HepG2 (cell line): Measurements from ENCODE around the gene HHIPL1. TPM values are rescaled to one million over a fixed set of nuclear protein-coding genes. Genes with fewer than 3 reads are reported as not detected.

Experiments used
- ASH2L ChIP-seq: fragments of 300-600, 200-600 bp; sonication (generic); IDR thresholded peaks from 2 replicates; pipeline ENCODE4 v1.7.0; 2017; ENCODE audit warnings: low read depth, mild to moderate bottlenecking, moderate library complexity, mixed read lengths, low read length; ENCODE audit not compliant: insufficient read length
- FOSL1 ChIP-seq: sonication (generic); formaldehyde crosslinking; IDR thresholded peaks from 2 replicates; pipeline ENCODE4 v1.9.0; 2021; ENCODE audit warnings: missing genetic modification reagents, borderline replicate concordance
- GABPA ChIP-seq, 2 experiments: IDR thresholded peaks; 2 replicates each; pipeline ENCODE4 v1.6.1; 2011 to 2016; ENCODE audit warnings: low read depth in 2 of 2, low read length in 1 of 2, missing biosample characterization in 1 of 2, missing genetic modification characterization in 1 of 2
- ISX ChIP-seq: sonication (generic); formaldehyde crosslinking; conservative IDR thresholded peaks from 2 replicates; pipeline ENCODE4 v1.5.0; 2020; ENCODE audit warnings: missing genetic modification reagents
- KLF15 ChIP-seq: sonication (generic); formaldehyde crosslinking; IDR thresholded peaks from 2 replicates; pipeline ENCODE4 v1.8.1; 2023; ENCODE audit warnings: borderline replicate concordance, mild to moderate bottlenecking, inconsistent platforms, missing genetic modification reagents, mixed read lengths
- SOX5 ChIP-seq: IDR thresholded peaks from 2 replicates; pipeline ENCODE4 v1.6.1; 2016; ENCODE audit warnings: borderline replicate concordance
- SPEN ChIP-seq: sonication (generic); formaldehyde crosslinking; IDR thresholded peaks from 2 replicates; pipeline ENCODE4 v1.5.1; 2020; ENCODE audit warnings: low read depth, mild to moderate bottlenecking, missing genetic modification reagents
- ZNF138 ChIP-seq: sonication (generic); formaldehyde crosslinking; IDR thresholded peaks from 2 replicates; pipeline ENCODE4 v1.5.0; 2020; ENCODE audit warnings: mild to moderate bottlenecking, low read depth, missing genetic modification reagents
- ZNF569 ChIP-seq: sonication (generic); formaldehyde crosslinking; IDR thresholded peaks from 2 replicates; pipeline ENCODE4 v1.5.0; 2020; ENCODE audit warnings: mild to moderate bottlenecking, missing genetic modification reagents, moderate library complexity, borderline replicate concordance
- polyA plus RNA-seq, 8 experiments: library from polyadenylated mRNA; depleted of rRNA in 3 of 8; stranded (reverse) in 7 of 8; unstranded in 1 of 8; fragments of >200 nt; fragmentation: Illumina TruSeq in 4 of 8; extraction: Trizol in 4 of 8; gene quantifications; 2 replicates each; pipeline versions ENCODE4 v1.2.1 to v1.2.3, GENCODE V29; 2011 to 2016; ENCODE audit warnings: low read depth in 4 of 8, missing spikeins in 1 of 8, mixed read lengths in 1 of 8; ENCODE audit not compliant: insufficient read depth in 1 of 8
- total RNA-seq, 5 experiments: library from RNA; depleted of rRNA; stranded (reverse); fragments of >200 nt; fragmentation: Illumina TruSeq; extraction: Trizol; gene quantifications; 2 replicates each; pipeline ENCODE4 v1.2.3, GENCODE V29; 2016; ENCODE audit warnings: low read depth in 1 of 5
- TF ChIP-seq, protein P1 (sequence below): IDR thresholded peaks from 2 replicates; pipeline ENCODE4 v1.6.1; 2016; ENCODE audit warnings: missing biosample characterization, missing genetic modification reagents, low read depth
- TF ChIP-seq, protein P2 (sequence below): sonication (generic); formaldehyde crosslinking; IDR thresholded peaks from 2 replicates; pipeline ENCODE4 v1.4.0; 2020; ENCODE audit warnings: missing genetic modification reagents, borderline replicate concordance

The HHIPL1 gene
- total and polyA plus RNA-seq, 2 of the 13 experiments (the other 11 are each of a cell fraction or from before 2014, with no cell fraction given): not detected

DNA sequence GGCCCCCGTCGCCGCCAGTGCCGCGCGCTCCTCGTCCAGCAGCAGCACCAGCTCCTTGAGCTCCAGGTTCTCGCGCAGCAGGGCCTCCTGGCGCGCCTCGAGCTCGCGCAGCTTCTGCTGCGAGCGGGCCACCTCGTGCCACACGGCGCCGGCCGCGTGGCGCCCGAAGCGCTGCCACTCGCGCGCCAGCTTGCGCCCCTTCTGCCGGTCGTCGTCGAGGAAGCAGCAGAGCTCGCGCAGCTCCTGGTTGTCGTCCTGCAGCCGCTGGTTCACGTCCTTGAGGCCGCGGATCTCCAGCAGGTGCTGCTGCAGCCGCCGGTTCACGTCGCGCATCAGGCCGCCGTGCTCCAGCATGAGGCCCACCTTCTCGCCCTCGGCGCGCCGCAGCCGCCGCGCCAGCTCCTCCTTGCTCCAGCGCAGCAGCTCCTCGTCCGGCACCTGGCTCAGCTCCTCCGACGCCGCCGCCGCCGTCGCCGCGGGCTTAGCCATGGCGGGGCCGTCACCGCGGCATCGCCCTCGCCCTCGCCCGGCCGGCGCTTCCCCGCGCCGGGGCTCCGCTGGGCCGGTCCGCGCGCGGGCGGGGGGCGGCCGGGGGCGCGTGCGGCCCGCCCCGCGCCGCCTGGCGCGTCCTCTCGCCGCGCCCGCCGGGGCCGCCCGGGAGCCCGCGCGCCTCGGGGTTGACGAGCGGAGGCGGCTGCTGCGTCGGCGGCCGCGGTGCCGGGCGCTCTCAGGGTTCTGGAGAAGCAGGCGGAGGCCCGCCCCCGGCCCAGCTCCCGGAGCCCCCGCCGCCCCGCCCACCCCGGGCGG lies 41.3 kb upstream of the HHIPL1 start, which contains the start of gene CCDC85C (continued):
- TF ChIP-seq FOSL1 (peak; percentile 59; the same call in 1 of the 2 replicates), SOX5 (CRISPR knock-in tag) (peak; percentile 56; the same call in 1 of the 2 replicates), ZNF569 (CRISPR knock-in tag) (no peak), KLF15 (peak; percentile 98; the same call in 1 of the 2 replicates), ZNF138 (CRISPR knock-in tag) (peak; percentile 98; the same call in 1 of the 2 replicates), SPEN (peak; percentile 79), GABPA (IDR thresholded peaks at IDR 0.05; ENCODE audit: low read depth, low read length) (no peak), GABPA (CRISPR knock-in tag; IDR thresholded peaks at IDR 0.05; ENCODE audit: low read depth) (no peak), ISX (CRISPR knock-in tag) (peak; percentile 99), ASH2L (peak; percentile 30)
- TF ChIP-seq, protein P1, sequence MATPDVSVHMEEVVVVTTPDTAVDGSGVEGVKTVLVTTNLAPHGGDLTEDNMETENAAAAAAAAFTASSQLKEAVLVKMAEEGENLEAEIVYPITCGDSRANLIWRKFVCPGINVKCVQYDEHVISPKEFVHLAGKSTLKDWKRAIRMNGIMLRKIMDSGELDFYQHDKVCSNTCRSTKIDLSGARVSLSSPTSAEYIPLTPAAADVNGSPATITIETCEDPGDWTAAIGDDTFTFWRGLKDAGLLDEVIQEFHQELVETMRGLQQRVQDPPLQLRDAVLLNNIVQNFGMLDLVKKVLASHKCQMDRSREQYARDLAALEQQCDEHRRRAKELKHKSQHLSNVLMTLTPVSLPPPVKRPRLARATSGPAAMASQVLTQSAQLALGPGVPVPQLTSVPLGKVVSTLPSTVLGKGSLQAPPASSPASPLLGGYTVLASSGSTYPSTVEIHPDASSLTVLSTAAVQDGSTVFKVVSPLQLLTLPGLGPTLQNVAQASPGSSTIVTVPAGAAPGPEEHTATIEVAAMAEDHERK: no peak
- TF ChIP-seq, protein P2, sequence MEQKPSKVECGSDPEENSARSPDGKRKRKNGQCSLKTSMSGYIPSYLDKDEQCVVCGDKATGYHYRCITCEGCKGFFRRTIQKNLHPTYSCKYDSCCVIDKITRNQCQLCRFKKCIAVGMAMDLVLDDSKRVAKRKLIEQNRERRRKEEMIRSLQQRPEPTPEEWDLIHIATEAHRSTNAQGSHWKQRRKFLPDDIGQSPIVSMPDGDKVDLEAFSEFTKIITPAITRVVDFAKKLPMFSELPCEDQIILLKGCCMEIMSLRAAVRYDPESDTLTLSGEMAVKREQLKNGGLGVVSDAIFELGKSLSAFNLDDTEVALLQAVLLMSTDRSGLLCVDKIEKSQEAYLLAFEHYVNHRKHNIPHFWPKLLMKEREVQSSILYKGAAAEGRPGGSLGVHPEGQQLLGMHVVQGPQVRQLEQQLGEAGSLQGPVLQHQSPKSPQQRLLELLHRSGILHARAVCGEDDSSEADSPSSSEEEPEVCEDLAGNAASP: peak; percentile 56; the same call in 1 of the 2 replicates
- TF ChIP-seq, all 625 proteins: peak for 351
